Osteocyte (in vitro differentiated cells): ENCODE measurements around the gene CYTH3. TPM values are rescaled to one million over a fixed set of nuclear protein-coding genes. Genes with fewer than 3 reads are reported as not detected.

Experiments
- DNase-seq: peaks from one replicate; pipeline ENCODE4 v3.0.0; 2021; ENCODE audit warnings: mixed read lengths; ENCODE audit not compliant: unreplicated experiment; ENCODE audit errors: extremely low spot score
- H3K27ac Mint-ChIP-seq: one replicate; pipeline ENCODE4 v1.8.0; 2021; ENCODE audit warnings: mild to moderate bottlenecking, mixed read lengths; ENCODE audit not compliant: unreplicated experiment
- H3K27me3 Mint-ChIP-seq: one replicate; pipeline ENCODE4 v1.8.0; 2021; ENCODE audit warnings: mixed read lengths; ENCODE audit not compliant: unreplicated experiment
- H3K36me3 Mint-ChIP-seq: one replicate; pipeline ENCODE4 v1.8.0; 2021; ENCODE audit warnings: mixed read lengths; ENCODE audit not compliant: unreplicated experiment
- H3K4me1 Mint-ChIP-seq: one replicate; pipeline ENCODE4 v1.8.0; 2021; ENCODE audit warnings: mixed read lengths; ENCODE audit not compliant: unreplicated experiment
- H3K4me3 Mint-ChIP-seq: one replicate; pipeline ENCODE4 v1.8.0; 2021; ENCODE audit warnings: mild to moderate bottlenecking, moderate library complexity, mixed read lengths; ENCODE audit not compliant: unreplicated experiment
- H3K9me3 Mint-ChIP-seq: one replicate; pipeline ENCODE4 v1.8.0; 2021; ENCODE audit warnings: mixed read lengths; ENCODE audit not compliant: unreplicated experiment
- total RNA-seq: library from RNA; stranded (reverse); gene quantifications from 2 replicates; pipeline ENCODE4 v1.2.1, GENCODE V29; 2021
- TF ChIP-seq, protein P1 (sequence below): fragments of 200-600 bp; sonication (generic); IDR thresholded peaks from 2 replicates; pipeline ENCODE4 v1.5.0; 2021; ENCODE audit warnings: antibody characterized with exemption, mild to moderate bottlenecking, moderate library complexity

CYTH3 gene
- total RNA-seq, 1 donor from 2014 or later, result 63.9 TPM

DNA sequence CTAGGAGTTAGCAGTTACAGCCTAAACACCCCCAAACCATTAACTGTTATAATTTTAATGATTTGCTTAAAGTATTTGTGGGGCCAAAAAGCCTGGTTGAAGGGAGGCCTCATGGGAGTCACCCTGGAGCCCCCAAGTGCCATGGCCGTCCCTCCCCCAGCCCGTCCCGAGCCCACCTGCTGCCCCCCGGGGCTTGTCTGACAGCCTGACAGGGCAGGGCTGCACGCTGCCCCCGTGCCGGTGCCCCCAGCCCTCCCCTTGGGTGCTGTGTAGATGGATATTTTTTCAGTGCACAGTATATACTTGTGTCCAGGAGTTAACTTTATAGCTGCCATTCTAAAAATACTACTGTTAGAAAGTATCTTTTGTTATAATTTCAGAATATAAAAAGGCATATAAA is 108.4 kb downstream of the CYTH3 start:
- TF ChIP-seq, protein P1, sequence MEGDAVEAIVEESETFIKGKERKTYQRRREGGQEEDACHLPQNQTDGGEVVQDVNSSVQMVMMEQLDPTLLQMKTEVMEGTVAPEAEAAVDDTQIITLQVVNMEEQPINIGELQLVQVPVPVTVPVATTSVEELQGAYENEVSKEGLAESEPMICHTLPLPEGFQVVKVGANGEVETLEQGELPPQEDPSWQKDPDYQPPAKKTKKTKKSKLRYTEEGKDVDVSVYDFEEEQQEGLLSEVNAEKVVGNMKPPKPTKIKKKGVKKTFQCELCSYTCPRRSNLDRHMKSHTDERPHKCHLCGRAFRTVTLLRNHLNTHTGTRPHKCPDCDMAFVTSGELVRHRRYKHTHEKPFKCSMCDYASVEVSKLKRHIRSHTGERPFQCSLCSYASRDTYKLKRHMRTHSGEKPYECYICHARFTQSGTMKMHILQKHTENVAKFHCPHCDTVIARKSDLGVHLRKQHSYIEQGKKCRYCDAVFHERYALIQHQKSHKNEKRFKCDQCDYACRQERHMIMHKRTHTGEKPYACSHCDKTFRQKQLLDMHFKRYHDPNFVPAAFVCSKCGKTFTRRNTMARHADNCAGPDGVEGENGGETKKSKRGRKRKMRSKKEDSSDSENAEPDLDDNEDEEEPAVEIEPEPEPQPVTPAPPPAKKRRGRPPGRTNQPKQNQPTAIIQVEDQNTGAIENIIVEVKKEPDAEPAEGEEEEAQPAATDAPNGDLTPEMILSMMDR, result no peak
- no peaks in the 10 kb centered on the region for H3K27me3 Mint-ChIP-seq
- no peak for DNase-seq
- peaks cover 28% of the 10 kb centered on the region for H3K4me1 Mint-ChIP-seq
- H3K27ac Mint-ChIP-seq, result no peak overlapping the region
- H3K4me3 Mint-ChIP-seq, result no peak overlapping the region
- H3K36me3 Mint-ChIP-seq, result peaks cover 26% of the 10 kb centered on the region
- H3K9me3 Mint-ChIP-seq, result no peaks in the 10 kb centered on the region

DNA sequence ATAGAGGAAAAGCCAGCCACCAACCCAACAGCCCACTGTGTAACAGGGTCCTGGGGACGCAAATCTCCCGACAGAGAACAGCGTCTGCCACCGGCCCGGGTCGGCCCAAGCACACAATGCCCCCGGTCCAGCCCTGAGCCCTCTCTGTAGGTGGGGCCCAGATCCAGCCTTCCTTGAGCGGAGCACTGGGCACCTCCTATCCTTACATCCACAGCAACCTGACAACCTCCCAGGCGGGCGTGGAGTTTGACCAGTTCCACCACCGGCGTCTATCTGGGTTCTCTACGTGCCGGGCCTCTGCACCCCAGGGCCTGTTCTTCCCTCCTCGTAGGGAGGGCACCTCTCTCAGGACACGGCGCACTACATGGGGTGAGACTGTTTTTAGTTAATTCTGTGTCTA is 109.0 kb downstream of the CYTH3 start:
- no peak overlapping the region for H3K27ac Mint-ChIP-seq
- H3K36me3 Mint-ChIP-seq, result peaks cover 27% of the 10 kb centered on the region
- TF ChIP-seq, protein P1, result no peak
- peaks cover 28% of the 10 kb centered on the region for H3K4me1 Mint-ChIP-seq
- H3K27me3 Mint-ChIP-seq, result no peaks in the 10 kb centered on the region
- no peaks in the 10 kb centered on the region for H3K9me3 Mint-ChIP-seq
- no peak for DNase-seq
- no peak overlapping the region for H3K4me3 Mint-ChIP-seq

DNA sequence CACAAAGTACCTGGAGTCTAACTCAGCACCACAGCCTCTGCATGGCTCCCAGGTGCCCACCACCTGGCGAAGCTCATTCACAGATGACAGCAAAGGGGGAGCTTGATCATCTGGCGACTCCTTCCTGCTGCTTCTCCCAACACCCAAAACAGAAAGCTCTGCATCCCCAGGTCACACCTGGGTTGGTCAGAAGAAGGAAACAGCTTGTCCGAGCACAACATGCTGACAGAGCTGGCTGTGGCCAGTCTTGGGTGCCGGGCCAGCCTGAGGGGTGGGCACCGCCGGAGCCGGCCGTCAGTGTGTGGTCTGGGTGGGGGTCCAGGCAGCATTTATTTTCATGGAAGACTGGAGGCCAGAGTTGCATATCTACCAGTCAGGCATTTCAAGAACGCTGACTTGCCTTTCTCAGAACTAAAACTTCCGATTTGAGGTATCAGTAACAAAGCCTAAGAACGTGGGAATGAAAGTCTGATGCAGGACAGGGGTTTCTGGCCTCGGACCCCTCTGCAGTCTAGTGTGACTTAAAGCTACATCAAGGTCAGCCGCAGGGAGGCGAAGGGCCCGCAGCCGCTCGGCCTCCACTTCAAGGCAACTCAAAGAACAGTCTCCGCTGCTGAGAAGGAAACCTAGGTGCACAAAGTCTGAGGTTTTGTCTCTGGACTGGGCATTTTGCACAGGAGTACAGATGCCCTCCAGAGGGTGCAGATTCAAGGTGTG is 109.6 kb downstream of the CYTH3 start:
- Mint-ChIP-seq H3K4me1 (peaks cover 28% of the 10 kb centered on the region), H3K9me3 (no peaks in the 10 kb centered on the region), H3K27ac (no peak overlapping the region), H3K36me3 (peaks cover 27% of the 10 kb centered on the region), H3K27me3 (no peaks in the 10 kb centered on the region), H3K4me3 (no peak overlapping the region)
- no peak for DNase-seq
- TF ChIP-seq, protein P1, result no peak

DNA sequence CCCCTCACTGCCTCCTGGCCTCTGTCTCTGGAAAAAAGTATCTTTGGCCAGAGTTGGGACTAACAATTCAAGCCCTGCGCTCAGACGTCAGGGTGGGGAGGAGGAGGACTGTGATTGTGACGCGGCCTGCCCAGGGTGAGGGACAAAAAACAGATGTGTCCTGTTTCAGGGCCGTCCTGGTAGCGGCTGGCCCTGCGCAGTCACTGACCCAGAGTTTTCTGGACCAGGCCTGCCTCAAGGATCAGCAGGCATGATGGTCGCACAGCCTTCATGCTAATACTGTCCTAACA is 110.1 kb downstream of the CYTH3 start:
- Mint-ChIP-seq H3K36me3 (peaks cover 30% of the 10 kb centered on the region), H3K27me3 (no peaks in the 10 kb centered on the region), H3K4me1 (peaks cover 27% of the 10 kb centered on the region), H3K27ac (no peak overlapping the region), H3K9me3 (no peaks in the 10 kb centered on the region), H3K4me3 (no peak overlapping the region)
- DNase-seq, result no peak
- TF ChIP-seq, protein P1, result no peak

DNA sequence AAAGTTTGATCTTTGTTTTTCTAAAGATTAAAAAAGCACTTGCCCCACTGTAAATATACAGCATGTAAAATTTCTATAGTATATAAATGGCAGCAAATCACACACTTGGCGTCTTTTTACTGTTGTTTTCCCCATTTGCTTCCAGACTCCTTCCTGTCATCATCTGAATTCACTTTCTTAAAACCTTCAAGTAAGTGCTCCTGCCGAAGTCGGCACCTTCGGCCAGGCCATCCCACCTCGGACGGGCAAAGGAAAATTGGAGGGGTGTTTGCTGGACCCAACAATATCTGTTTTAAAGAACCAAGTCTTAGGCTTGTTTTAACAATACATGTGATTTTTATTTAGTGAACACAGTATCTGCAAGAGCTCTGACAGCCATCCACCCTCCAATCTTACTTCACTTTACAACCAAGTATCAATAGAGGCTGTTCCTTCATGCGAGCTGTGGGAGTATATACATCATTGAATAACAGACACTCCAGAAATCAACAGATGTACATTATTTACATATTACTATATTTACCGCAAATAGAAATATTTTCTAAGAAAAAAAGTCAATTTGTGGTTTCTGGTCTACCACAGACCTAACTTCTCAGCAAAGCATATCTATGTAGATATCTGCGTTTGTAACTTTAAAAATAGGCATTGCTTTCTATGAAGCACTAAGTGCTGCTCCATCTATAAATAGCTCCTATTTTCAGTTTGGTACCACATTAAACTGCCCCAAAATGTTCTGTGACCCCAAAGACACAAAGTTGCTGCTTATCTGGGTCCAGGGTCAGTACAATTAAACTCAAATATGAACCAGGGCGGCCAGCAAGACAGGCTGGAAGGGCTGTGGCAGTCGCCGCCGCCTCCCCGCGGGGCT is 110.7 kb downstream of the CYTH3 start:
- DNase-seq, result no peak

More for the DNA sequence above, 110.7 kb downstream of the CYTH3 start:
- H3K27me3 Mint-ChIP-seq, result no peaks in the 10 kb centered on the region
- H3K4me1 Mint-ChIP-seq, result peaks cover 21% of the 10 kb centered on the region
- H3K27ac Mint-ChIP-seq, result no peak overlapping the region
- TF ChIP-seq, protein P1, result no peak
- no peaks in the 10 kb centered on the region for H3K9me3 Mint-ChIP-seq
- peaks cover 30% of the 10 kb centered on the region for H3K36me3 Mint-ChIP-seq
- H3K4me3 Mint-ChIP-seq, result no peak overlapping the region
